OCI-LY3 (cell line): ENCODE data around the gene LPCAT1.

Experiments
- EZH2phosphoT487 ChIP-seq: fragments of 200-600 bp; shearing (Covaris generic); IDR thresholded peaks from 2 replicates; pipeline ENCODE4 v1.6.1; 2018; ENCODE audit warnings: antibody characterized with exemption, mixed run types, low read depth
- TF ChIP-seq, protein P1 (sequence below): fragments of 200-600, 300-600 bp; sonication (generic); IDR thresholded peaks from 2 replicates; pipeline ENCODE4 v1.5.1; 2014; ENCODE audit warnings: antibody characterized with exemption, low read length, low read depth

DNA sequence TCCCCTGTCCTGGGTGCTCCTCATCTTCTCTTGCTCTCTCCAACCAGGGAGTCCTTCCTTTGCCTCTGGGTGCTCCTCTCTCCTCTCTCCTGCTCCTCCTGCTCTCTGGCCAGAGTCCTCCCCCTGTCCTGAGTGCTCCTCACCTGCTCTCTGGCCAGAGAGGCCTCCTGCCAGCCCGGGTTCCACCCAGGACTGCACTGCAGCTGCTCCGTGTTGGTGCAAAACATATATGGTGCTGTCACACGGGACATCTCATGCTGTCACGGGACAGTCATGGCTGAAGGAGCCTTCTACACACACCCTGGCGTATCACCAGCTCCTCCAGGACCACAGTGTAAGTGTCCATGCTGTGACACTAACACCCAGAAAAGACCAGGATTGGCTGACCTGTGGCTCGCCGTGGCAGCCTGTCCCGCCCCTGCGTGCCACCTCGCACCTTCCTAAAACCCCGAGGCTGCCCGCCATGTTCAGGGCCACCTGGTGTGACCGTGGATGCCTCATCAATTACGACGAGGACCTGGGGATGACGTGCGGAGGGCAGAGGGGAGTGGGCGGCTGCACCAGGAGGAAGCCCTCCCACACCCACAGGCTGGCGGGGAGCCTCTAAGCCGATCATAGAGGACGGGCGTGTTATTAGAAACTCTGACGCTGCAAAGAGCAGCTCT is 50.7 kb downstream of the LPCAT1 start:
- TF ChIP-seq, protein P1, sequence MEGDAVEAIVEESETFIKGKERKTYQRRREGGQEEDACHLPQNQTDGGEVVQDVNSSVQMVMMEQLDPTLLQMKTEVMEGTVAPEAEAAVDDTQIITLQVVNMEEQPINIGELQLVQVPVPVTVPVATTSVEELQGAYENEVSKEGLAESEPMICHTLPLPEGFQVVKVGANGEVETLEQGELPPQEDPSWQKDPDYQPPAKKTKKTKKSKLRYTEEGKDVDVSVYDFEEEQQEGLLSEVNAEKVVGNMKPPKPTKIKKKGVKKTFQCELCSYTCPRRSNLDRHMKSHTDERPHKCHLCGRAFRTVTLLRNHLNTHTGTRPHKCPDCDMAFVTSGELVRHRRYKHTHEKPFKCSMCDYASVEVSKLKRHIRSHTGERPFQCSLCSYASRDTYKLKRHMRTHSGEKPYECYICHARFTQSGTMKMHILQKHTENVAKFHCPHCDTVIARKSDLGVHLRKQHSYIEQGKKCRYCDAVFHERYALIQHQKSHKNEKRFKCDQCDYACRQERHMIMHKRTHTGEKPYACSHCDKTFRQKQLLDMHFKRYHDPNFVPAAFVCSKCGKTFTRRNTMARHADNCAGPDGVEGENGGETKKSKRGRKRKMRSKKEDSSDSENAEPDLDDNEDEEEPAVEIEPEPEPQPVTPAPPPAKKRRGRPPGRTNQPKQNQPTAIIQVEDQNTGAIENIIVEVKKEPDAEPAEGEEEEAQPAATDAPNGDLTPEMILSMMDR: no peak
- no peak for TF ChIP-seq EZH2phosphoT487
